HG03103 (cell line): ENCODE measurements around the gene TRIM32.

ENCODE experiments used
- ATAC-seq: cut with Tn5 transposase; IDR thresholded peaks from one replicate; pipeline ENCODE4 v1.9.1; 2021; ENCODE audit warnings: low read depth; ENCODE audit not compliant: unreplicated experiment

Gene TRIM32

GRCh38 chr9:116703634-116704033, 16.5 kb downstream of the TRIM32 start:
- ATAC-seq, result no peak

GRCh38 chr9:116704470-116704869, 17.4 kb downstream of the TRIM32 start:
- no peak for ATAC-seq

- no peak for ATAC-seq
Measured at GRCh38 chr9:116705531-116705930, 18.4 kb downstream of the TRIM32 start.

GRCh38 chr9:116706310-116707290, 19.5 kb downstream of the TRIM32 start:
- no peak for ATAC-seq

GRCh38 chr9:116712781-116713180, 25.7 kb downstream of the TRIM32 start:
- no peak for ATAC-seq

- ATAC-seq, result no peak
Measured at GRCh38 chr9:116713271-116713670, 26.2 kb downstream of the TRIM32 start.

- no peak for ATAC-seq
Measured at GRCh38 chr9:116715751-116716150, 28.6 kb downstream of the TRIM32 start.

- ATAC-seq, result no peak
Measured at GRCh38 chr9:116716438-116716837, 29.3 kb downstream of the TRIM32 start.

GRCh38 chr9:116717150-116717549, 30.0 kb downstream of the TRIM32 start:
- no peak for ATAC-seq

GRCh38 chr9:116718111-116718510, 31.0 kb downstream of the TRIM32 start:
- ATAC-seq, result no peak

GRCh38 chr9:116720111-116720510, 33.0 kb downstream of the TRIM32 start:
- no peak for ATAC-seq

GRCh38 chr9:116721411-116721810, 34.3 kb downstream of the TRIM32 start:
- no peak for ATAC-seq

GRCh38 chr9:116721944-116722343, 34.8 kb downstream of the TRIM32 start:
- ATAC-seq, result no peak

GRCh38 chr9:116724123-116724522, 37.0 kb downstream of the TRIM32 start:
- no peak for ATAC-seq

GRCh38 chr9:116726602-116727001, 39.5 kb downstream of the TRIM32 start:
- ATAC-seq, result no peak

- ATAC-seq, result no peak
Measured at GRCh38 chr9:116733010-116733641, 46.0 kb downstream of the TRIM32 start.

GRCh38 chr9:116736399-116737151, 49.5 kb downstream of the TRIM32 start:
- ATAC-seq, result no peak

- no peak for ATAC-seq
Measured at GRCh38 chr9:116737152-116737546, 50.0 kb downstream of the TRIM32 start.

- ATAC-seq, result no peak
Measured at GRCh38 chr9:116741086-116741740, 54.1 kb downstream of the TRIM32 start.

- ATAC-seq, result no peak
Measured at GRCh38 chr9:116741742-116742141, 54.6 kb downstream of the TRIM32 start.

GRCh38 chr9:116749176-116749575, 62.1 kb downstream of the TRIM32 start:
- ATAC-seq, result no peak
